Measurements from ENCODE around the gene CAMK2B. TPM values are rescaled to one million over a fixed set of nuclear protein-coding genes. Genes with fewer than 3 reads are reported as not detected.

The CAMK2B gene
- total and polyA plus RNA-seq, 2 experiments from 2014 or later: not detected

- Mint-ChIP-seq H3K4me3 (no peak overlapping the region), H3K27me3 (ENCODE audit: insufficient read depth, low read depth, poor library complexity) (peaks cover 1% of the 10 kb centered on the region), H3K9me3 (no peaks in the 10 kb centered on the region), H3K4me1 (no peaks in the 10 kb centered on the region), H3K36me3 (ENCODE audit: low read depth) (no peaks in the 10 kb centered on the region), H3K27ac (no peak overlapping the region)
- H3F3A ChIP-seq (replicated peaks; ENCODE audit: low read depth): no peaks in the 10 kb centered on the region
- H3K36me3 ChIP-seq (ENCODE audit: insufficient read depth): no peaks in the 10 kb centered on the region
- no peak overlapping the region for H3K4me3 ChIP-seq
- no peaks in the 10 kb centered on the region for H3K9me2 ChIP-seq (ENCODE audit: insufficient read depth)
- no peak overlapping the region for H2AFZ ChIP-seq
- DNase-seq (ENCODE audit: low spot score): peak; percentile 43
- H3K27me3 ChIP-seq (ENCODE audit: insufficient read depth): no peaks in the 10 kb centered on the region
- no peaks in the 10 kb centered on the region for H4K20me1 ChIP-seq (replicated peaks; ENCODE audit: insufficient read depth)
- no peaks in the 10 kb centered on the region for H3K4me1 ChIP-seq (ENCODE audit: insufficient read depth)
- ATAC-seq: peak; percentile 94
- H3K27ac ChIP-seq (ENCODE audit: low read depth): no peak overlapping the region
- no peak overlapping the region for H3K4me2 ChIP-seq
- no peaks in the 10 kb centered on the region for H3K79me2 ChIP-seq (replicated peaks; ENCODE audit: insufficient read depth)
- no peak for TF ChIP-seq EZH2phosphoT487 (IDR thresholded peaks at IDR 0.05; ENCODE audit: unreplicated experiment)
- TF ChIP-seq EZH2 (IDR thresholded peaks at IDR 0.05; ENCODE audit: low read depth, unreplicated experiment): no peak
- TF ChIP-seq ZNF114 (CRISPR knock-in tag; IDR thresholded peaks at IDR 0.05): no peak
- TF ChIP-seq POLR2AphosphoS5 (IDR thresholded peaks at IDR 0.05; ENCODE audit: low read depth): no peak
- no peak for TF ChIP-seq ZNF331 (CRISPR knock-in tag; IDR thresholded peaks at IDR 0.05; ENCODE audit: low read depth)
- TF ChIP-seq STAT1 (IDR thresholded peaks at IDR 0.05; ENCODE audit: unreplicated experiment): no peak
- TF ChIP-seq, protein P1, sequence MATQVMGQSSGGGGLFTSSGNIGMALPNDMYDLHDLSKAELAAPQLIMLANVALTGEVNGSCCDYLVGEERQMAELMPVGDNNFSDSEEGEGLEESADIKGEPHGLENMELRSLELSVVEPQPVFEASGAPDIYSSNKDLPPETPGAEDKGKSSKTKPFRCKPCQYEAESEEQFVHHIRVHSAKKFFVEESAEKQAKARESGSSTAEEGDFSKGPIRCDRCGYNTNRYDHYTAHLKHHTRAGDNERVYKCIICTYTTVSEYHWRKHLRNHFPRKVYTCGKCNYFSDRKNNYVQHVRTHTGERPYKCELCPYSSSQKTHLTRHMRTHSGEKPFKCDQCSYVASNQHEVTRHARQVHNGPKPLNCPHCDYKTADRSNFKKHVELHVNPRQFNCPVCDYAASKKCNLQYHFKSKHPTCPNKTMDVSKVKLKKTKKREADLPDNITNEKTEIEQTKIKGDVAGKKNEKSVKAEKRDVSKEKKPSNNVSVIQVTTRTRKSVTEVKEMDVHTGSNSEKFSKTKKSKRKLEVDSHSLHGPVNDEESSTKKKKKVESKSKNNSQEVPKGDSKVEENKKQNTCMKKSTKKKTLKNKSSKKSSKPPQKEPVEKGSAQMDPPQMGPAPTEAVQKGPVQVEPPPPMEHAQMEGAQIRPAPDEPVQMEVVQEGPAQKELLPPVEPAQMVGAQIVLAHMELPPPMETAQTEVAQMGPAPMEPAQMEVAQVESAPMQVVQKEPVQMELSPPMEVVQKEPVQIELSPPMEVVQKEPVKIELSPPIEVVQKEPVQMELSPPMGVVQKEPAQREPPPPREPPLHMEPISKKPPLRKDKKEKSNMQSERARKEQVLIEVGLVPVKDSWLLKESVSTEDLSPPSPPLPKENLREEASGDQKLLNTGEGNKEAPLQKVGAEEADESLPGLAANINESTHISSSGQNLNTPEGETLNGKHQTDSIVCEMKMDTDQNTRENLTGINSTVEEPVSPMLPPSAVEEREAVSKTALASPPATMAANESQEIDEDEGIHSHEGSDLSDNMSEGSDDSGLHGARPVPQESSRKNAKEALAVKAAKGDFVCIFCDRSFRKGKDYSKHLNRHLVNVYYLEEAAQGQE (IDR thresholded peaks at IDR 0.05; ENCODE audit: unreplicated experiment): no peak
- no peak for TF ChIP-seq CREB1 (CRISPR knock-in tag; IDR thresholded peaks at IDR 0.05; ENCODE audit: low read depth)
- TF ChIP-seq, protein P2, sequence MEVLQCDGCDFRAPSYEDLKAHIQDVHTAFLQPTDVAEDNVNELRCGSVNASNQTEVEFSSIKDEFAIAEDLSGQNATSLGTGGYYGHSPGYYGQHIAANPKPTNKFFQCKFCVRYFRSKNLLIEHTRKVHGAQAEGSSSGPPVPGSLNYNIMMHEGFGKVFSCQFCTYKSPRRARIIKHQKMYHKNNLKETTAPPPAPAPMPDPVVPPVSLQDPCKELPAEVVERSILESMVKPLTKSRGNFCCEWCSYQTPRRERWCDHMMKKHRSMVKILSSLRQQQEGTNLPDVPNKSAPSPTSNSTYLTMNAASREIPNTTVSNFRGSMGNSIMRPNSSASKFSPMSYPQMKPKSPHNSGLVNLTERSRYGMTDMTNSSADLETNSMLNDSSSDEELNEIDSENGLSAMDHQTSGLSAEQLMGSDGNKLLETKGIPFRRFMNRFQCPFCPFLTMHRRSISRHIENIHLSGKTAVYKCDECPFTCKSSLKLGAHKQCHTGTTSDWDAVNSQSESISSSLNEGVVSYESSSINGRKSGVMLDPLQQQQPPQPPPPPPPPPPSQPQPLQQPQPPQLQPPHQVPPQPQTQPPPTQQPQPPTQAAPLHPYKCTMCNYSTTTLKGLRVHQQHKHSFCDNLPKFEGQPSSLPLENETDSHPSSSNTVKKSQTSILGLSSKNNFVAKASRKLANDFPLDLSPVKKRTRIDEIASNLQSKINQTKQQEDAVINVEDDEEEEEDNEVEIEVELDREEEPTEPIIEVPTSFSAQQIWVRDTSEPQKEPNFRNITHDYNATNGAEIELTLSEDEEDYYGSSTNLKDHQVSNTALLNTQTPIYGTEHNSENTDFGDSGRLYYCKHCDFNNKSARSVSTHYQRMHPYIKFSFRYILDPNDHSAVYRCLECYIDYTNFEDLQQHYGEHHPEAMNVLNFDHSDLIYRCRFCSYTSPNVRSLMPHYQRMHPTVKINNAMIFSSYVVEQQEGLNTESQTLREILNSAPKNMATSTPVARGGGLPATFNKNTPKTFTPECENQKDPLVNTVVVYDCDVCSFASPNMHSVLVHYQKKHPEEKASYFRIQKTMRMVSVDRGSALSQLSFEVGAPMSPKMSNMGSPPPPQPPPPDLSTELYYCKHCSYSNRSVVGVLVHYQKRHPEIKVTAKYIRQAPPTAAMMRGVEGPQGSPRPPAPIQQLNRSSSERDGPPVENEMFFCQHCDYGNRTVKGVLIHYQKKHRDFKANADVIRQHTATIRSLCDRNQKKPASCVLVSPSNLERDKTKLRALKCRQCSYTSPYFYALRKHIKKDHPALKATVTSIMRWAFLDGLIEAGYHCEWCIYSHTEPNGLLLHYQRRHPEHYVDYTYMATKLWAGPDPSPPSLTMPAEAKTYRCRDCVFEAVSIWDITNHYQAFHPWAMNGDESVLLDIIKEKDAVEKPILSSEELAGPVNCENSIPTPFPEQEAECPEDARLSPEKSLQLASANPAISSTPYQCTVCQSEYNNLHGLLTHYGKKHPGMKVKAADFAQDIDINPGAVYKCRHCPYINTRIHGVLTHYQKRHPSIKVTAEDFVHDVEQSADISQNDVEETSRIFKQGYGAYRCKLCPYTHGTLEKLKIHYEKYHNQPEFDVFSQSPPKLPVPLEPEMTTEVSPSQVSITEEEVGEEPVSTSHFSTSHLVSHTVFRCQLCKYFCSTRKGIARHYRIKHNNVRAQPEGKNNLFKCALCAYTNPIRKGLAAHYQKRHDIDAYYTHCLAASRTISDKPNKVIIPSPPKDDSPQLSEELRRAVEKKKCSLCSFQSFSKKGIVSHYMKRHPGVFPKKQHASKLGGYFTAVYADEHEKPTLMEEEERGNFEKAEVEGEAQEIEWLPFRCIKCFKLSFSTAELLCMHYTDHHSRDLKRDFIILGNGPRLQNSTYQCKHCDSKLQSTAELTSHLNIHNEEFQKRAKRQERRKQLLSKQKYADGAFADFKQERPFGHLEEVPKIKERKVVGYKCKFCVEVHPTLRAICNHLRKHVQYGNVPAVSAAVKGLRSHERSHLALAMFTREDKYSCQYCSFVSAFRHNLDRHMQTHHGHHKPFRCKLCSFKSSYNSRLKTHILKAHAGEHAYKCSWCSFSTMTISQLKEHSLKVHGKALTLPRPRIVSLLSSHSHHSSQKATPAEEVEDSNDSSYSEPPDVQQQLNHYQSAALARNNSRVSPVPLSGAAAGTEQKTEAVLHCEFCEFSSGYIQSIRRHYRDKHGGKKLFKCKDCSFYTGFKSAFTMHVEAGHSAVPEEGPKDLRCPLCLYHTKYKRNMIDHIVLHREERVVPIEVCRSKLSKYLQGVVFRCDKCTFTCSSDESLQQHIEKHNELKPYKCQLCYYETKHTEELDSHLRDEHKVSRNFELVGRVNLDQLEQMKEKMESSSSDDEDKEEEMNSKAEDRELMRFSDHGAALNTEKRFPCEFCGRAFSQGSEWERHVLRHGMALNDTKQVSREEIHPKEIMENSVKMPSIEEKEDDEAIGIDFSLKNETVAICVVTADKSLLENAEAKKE (CRISPR knock-in tag; IDR thresholded peaks at IDR 0.05): no peak
- TF ChIP-seq NANOG (IDR thresholded peaks at IDR 0.05; ENCODE audit: borderline replicate concordance): no peak
- TF ChIP-seq, protein P3, sequence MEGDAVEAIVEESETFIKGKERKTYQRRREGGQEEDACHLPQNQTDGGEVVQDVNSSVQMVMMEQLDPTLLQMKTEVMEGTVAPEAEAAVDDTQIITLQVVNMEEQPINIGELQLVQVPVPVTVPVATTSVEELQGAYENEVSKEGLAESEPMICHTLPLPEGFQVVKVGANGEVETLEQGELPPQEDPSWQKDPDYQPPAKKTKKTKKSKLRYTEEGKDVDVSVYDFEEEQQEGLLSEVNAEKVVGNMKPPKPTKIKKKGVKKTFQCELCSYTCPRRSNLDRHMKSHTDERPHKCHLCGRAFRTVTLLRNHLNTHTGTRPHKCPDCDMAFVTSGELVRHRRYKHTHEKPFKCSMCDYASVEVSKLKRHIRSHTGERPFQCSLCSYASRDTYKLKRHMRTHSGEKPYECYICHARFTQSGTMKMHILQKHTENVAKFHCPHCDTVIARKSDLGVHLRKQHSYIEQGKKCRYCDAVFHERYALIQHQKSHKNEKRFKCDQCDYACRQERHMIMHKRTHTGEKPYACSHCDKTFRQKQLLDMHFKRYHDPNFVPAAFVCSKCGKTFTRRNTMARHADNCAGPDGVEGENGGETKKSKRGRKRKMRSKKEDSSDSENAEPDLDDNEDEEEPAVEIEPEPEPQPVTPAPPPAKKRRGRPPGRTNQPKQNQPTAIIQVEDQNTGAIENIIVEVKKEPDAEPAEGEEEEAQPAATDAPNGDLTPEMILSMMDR (conservative IDR thresholded peaks at IDR 0.05; ENCODE audit: low read depth in 2 of 2): no peak; a peak in 1 of 4 replicates
These were observed 42.2 kb upstream of the CAMK2B start for GRCh38 chr7:44367475-44368043.

Measured in GM23338 (cell line).